WTC11 (cell line): ENCODE data around the gene CDK17.

Experiments used
- CREM ChIP-seq: sonication (generic); formaldehyde crosslinking; IDR thresholded peaks from 2 replicates; pipeline ENCODE4 v1.8.1; 2022; ENCODE audit warnings: mild to moderate bottlenecking, missing genetic modification reagents, moderate library complexity
- FOXJ3 ChIP-seq: sonication (generic); formaldehyde crosslinking; IDR thresholded peaks from 2 replicates; pipeline ENCODE4 v1.9.0; 2021; ENCODE audit warnings: missing genetic modification reagents, mild to moderate bottlenecking, borderline replicate concordance
- TF ChIP-seq, protein P1 (sequence below): sonication (generic); formaldehyde crosslinking; IDR thresholded peaks from 2 replicates; pipeline ENCODE4 v1.8.1; 2023; ENCODE audit warnings: mild to moderate bottlenecking, moderate library complexity, missing genetic modification reagents
- TF ChIP-seq, protein P2 (sequence below): fragments of 200-600 bp; IDR thresholded peaks from 2 replicates; pipeline ENCODE4 v1.8.0; 2022; ENCODE audit warnings: antibody characterized with exemption
- TF ChIP-seq, protein P3 (sequence below): sonication (generic); formaldehyde crosslinking; IDR thresholded peaks from 2 replicates; pipeline ENCODE4 v1.8.0; 2022; ENCODE audit warnings: mild to moderate bottlenecking, missing genetic modification reagents

DNA sequence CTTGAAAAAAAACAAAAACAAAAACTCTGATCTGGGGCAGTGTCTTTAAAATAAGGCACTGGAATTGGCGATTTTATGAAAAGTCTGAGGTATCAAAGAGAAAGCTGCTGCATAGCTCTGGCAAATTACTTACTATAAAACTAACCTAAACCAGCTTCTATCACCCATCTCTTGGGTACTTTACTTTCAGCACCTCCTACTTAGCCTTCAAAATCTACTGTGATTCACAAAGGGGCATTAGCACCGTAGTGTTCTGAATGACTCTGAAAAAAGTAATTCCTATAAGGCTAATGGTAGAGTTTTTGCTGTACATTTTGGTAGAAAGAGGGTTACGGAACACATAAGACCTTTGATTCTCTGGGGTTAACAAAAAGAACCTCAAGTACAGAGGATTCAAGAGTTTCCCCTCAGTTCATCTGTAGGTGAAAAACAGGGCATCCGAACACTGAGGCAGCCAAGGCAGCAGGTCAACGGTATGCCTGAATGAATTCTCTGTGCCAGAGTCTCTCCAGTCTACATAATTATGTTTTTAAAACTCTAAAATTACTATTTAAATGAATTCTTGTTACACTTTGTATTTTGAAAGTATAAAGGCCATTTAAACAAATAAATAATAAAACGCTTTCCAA is 104.6 kb downstream of the CDK17 start:
- TF ChIP-seq, protein P1, sequence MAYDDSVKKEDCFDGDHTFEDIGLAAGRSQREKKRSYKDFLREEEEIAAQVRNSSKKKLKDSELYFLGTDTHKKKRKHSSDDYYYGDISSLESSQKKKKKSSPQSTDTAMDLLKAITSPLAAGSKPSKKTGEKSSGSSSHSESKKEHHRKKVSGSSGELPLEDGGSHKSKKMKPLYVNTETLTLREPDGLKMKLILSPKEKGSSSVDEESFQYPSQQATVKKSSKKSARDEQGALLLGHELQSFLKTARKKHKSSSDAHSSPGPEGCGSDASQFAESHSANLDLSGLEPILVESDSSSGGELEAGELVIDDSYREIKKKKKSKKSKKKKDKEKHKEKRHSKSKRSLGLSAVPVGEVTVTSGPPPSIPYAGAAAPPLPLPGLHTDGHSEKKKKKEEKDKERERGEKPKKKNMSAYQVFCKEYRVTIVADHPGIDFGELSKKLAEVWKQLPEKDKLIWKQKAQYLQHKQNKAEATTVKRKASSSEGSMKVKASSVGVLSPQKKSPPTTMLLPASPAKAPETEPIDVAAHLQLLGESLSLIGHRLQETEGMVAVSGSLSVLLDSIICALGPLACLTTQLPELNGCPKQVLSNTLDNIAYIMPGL (CRISPR knock-in tag): no peak
- TF ChIP-seq, protein P2, sequence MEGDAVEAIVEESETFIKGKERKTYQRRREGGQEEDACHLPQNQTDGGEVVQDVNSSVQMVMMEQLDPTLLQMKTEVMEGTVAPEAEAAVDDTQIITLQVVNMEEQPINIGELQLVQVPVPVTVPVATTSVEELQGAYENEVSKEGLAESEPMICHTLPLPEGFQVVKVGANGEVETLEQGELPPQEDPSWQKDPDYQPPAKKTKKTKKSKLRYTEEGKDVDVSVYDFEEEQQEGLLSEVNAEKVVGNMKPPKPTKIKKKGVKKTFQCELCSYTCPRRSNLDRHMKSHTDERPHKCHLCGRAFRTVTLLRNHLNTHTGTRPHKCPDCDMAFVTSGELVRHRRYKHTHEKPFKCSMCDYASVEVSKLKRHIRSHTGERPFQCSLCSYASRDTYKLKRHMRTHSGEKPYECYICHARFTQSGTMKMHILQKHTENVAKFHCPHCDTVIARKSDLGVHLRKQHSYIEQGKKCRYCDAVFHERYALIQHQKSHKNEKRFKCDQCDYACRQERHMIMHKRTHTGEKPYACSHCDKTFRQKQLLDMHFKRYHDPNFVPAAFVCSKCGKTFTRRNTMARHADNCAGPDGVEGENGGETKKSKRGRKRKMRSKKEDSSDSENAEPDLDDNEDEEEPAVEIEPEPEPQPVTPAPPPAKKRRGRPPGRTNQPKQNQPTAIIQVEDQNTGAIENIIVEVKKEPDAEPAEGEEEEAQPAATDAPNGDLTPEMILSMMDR: no peak
- TF ChIP-seq CREM (CRISPR knock-in tag): no peak
- TF ChIP-seq FOXJ3 (CRISPR knock-in tag): no peak
- TF ChIP-seq, protein P3, sequence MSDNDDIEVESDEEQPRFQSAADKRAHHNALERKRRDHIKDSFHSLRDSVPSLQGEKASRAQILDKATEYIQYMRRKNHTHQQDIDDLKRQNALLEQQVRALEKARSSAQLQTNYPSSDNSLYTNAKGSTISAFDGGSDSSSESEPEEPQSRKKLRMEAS (CRISPR knock-in tag): no peak
